GM19351 (cell line): ENCODE results near the gene KRCC1.
"Not testable (repeated sequence)": the region's sequence is repeated elsewhere in the genome, so short reads cannot be mapped to it uniquely, and the experiment has no call there.

Source experiments
- ATAC-seq: cut with Tn5 transposase; IDR thresholded peaks from one replicate; pipeline ENCODE4 v1.9.1; 2021; ENCODE audit warnings: mild to moderate bottlenecking, moderate library complexity; ENCODE audit not compliant: unreplicated experiment

The KRCC1 gene

DNA sequence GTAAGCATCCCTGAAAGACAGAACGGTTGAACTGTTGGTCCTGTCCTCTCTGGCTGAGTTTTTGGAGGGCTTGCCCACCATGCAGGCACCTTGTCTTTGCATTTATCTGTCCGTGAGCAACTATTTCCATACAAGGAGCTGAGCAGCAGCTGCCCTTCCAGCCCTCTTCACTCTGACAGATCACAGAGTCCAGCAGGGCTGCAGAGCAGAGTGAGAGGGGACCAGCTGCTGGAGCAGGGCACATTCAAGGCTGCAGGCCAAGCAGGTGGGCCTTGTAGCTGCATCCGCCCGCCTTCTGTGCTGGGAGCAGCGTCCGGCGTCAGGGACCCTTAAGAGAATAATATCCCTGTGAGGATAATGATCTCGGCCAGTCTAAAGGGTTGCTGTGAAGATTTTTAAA, 21.5 kb upstream of the KRCC1 start:
- ATAC-seq, result no peak

DNA sequence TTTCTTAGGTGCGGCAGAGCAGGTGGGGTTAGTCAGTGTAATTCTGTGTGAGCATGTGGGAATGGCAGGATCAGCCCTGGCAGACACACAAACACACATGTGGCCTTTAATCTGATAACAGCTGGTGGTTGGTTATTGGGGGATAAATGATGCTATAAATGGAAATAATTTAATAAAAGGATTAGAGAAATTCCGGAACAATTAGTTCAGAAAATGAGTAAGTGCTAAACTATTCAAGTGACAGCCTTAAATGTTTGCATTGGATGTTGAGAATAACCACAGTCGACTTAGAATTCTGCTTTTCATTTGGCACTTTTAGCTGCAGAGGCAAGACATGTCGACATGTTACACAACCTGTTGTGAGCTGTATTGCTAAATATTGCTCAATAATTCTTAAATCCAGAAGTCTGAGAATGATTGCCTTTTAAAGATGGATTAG, 19.3 kb upstream of the KRCC1 start:
- ATAC-seq, result no peak

DNA sequence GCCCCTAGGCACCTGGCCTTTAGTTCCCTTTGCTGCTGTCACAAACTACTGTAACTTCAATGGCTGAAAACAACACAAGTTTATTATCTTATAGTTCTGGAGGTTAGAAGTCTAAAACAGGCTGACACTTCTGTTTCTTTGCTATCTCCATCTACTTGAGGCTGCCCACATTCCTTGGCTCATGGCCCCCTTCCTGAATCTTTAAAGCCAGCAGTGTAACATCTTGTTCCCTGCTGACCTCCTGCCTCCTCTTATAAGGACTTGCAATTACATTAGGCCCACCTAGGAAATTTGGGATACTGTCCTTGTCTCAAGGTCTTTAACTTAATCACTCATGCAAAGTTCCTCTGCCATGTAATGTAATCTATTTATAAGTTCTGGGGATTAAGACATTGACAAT, 18.6 kb upstream of the KRCC1 start:
- ATAC-seq, result no peak

DNA sequence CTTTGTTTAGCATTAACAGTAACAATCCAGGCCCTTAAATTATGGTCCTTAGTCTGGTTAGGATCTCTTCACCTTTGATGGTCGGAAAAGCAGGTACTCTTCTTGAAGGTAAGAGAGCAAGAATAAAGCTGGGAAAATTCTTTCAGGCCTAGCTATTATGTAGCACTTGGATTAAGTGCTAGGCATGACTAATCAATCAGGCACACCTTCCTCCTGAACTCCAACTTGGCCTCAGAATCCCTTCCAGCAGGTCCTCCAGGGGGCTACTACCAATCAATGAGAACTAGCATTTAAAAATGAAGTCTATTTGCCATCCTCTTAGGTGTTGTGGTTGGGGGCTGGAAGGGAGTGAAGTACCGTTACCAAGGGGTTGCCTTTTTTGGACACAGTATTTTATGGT, 15.8 kb upstream of the KRCC1 start:
- ATAC-seq, result no peak

DNA sequence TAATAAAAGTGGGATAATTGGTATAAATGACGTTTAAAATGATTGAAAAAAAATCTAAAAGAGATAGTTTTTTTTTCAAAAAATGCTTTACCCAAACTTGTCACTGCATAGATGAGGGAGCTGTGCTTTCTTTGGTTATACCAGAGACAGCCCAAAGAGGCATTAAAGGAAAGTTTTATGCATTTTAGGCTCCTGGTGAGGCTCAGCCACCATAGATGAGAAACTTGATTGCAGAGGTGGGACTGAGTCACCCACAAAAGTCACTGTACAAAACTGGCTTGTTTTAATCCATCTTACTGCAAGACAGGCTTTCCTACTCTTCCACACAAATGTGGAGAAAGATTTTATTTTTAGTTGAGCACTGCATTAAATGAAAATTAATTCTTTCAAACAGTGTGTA, 14.5 kb upstream of the KRCC1 start:
- no peak for ATAC-seq

DNA sequence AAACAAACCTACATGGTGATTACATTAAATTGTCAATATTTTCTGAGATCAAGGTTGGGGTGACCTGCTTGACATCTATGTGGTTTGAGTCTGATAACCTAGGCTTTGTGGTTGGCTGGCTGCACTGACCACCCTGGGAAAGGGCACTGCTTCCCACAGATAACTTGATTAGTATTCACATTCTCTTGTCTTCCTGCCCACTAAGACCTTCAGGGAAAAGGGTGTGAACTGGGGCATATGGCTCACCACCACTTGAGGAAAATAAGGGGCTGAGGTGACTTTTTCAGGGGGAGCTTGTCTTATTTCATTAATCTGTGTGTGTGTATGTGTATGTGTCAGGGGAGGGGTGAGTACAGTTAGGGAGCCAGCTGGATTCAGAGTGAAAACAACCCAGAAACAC, 13.5 kb upstream of the KRCC1 start:
- no peak for ATAC-seq

DNA sequence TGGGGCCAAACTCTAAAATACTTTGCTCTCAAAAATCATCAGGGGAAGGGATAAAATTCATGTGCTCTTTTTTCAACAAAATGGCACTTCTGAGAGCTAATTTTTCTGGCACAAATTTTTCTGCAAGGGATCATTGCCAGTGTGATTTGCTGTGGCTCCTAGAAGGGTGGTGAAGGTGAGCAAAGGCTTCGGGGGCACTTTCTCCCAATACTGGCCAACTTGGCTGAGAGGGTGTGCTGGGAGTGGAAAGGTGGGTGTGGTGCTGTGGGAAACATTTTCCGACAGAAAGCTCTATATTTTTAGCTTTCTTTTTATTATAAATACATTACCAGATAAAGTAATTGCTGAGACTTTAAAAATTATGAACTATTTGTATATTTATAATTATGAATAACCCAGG, 12.5 kb upstream of the KRCC1 start:
- ATAC-seq, result no peak

DNA sequence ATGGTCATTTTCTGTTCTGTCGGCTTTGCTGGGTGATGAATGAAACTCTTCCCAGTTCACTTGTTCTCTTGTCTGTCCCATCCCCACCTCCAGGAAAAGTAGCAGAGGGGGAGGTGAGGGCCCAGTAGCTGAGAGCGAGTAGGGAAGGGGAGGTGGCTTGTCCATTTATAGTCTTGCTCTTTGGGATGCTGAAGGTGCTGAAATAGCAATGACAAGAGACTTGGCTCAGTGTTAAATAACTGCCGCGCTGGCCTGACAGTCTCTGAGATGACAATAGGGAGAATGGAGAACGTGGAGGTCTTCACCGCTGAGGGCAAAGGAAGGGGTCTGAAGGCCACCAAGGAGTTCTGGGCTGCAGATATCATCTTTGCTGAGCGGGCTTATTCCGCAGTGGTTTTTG, 12.0 kb upstream of the KRCC1 start, which contains the start of gene SMYD1:
SMYD1 (plus strand) TSS at position 228 of the 400 bp plus-strand sequence; CDS start at position 268, 40 bp downstream.
- no peak for ATAC-seq

DNA sequence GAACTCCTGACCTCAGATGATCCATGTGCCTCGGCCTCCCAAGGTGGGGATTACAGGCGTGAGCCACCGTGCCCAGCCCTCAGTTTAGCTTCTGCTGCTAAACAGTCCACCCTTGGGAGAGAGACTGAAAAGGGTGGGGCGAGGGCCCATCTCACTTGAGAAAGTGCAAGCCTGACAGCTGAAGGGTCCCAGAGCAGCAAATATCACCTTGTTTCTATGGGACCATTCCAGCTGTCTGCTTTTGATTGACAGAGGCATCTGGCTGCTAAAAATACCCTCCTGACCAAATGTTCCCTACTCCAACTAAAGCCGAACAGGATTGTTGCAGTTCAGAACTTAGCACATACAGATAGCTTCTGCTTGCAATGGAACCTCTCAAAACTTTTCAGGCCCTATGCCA, 11.6 kb upstream of the KRCC1 start:
- no peak for ATAC-seq

DNA sequence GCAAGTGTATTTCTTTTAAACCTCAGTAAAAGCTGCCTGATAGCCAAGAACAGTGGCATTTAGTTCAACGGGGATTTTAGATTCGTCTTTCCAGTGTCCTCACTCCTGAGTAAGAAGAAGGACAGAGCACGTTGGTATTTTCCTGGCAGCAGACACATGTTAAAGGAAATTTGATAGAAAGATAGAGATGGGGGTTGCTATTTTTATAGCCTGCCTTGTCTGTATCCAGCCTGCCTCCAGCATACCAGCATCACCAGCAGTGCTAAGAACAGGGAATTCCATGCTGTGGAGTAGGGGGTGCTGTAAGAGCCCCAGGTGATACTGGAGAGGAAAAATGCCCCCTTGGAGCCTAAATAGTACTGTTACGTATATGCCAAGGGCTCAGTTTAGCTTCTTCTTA, 11.0 kb upstream of the KRCC1 start:
- ATAC-seq, result no peak

DNA sequence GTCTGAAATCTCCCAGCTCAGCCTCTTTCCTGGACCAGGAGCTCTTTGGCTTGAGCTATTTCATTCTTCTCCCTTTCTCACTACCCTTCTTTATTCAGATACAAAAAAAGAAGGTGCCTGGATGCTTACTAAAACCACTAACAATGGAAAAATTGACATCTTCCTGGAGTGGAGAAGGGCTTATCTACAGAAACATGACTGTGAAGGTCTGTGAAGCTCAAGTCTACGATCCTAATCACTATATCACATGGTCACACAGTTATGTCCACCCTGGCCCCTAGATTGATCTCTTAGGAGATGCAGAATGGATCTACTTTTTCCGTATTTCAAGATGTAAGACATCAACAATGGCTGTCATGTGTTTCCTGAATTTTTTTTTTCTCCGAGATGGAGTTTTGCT, 5.7 kb upstream of the KRCC1 start:
- no peak for ATAC-seq

DNA sequence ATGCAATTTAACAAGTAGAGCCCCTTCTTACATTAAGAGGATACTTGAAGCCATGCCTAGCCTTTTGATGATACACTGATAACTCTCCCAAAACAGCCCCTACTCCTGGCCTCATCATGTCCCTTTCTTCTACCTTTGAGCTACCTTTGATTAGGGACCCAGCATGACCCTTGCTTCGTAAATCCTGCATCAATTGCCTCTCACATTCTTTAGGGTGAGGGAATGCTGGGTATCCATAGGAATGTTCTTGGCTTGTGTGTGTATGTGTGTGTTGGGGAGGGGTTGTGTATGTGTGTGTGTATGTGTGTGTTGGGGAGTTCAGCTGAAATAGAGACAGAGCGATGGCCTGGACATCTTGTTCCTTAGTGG, 5.3 kb upstream of the KRCC1 start:
- no peak for ATAC-seq

DNA sequence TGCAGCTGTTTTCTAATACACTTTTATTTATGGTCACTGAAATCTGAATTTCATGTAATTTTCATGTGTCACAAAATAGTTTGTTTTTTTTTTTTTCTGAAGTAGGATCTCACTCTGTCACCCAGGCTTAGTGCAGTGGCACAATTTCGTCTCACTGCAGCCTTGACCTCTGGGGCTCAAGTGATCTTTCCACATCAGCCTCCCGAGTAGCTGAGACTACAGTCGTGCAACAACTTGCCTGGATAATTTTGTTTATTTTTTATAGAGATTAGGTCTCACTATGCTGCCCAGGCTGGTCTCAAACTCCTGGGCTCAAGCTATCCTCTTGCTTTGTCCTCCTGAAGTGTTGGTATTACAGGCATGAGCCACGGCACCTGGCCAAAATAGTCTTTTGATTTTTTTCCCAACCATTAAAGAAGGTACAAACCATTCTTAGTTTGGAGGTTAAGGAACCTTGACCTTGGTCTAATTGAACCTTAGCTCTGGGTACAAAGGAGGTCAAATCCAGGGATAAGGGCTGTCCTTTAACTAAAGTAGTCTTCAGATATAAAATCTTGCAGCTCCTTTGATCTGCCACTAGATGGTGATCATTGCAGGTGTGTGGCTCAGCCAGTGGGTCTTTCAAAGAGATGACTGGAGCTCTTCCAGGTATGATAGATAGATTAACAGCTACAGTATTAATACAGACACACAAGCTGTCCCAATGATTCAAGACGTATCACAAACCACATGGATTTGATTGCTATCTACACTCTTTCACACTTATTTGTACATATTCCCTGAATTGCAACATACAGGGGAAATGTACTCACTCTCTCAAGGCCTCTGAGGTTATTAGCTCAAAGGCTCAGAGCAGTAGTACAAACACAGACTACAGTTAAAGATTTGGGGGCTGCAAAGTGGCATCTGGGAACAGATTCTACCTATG, 4.7 kb upstream of the KRCC1 start:
- peak; percentile 49 for ATAC-seq

DNA sequence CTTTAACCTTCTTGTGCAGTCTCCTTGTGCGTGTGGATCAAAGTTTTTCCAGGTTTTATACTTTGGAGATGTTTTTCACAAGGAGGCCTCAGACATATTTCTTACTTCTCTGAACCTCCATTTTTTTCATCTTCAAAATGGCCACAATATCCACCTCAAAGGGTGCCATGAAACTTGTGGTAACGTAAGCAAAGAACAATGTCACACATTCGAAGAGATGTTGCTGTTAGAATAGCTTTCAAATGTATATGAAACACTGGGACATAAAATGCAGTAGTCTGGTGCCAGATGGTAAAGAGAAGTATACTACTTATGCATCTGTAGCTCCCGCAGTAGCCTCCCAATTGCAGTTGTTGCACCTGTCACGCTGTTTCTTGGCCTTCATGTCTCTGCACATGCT, 2.6 kb upstream of the KRCC1 start:
- ATAC-seq, result no peak

DNA sequence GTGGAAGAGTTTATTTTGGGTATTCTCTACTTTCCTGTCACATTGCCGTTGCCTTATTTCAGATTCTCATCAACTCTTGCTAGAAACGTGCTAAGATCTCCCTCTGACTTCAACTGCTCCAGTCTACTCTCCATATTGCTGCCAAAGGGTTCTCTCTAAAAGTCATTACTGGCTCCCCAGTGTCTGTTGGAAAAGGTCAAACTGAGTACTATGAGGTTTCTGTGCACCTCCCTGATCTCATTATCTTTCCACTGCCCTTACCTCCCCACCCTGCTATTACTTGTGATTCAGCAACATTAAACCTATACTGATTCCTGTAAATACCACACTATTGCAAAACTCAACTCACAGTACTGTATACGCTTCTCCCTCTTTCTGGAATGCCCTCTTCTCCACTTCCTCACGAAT, 1.9 kb upstream of the KRCC1 start:
- no peak for ATAC-seq

DNA sequence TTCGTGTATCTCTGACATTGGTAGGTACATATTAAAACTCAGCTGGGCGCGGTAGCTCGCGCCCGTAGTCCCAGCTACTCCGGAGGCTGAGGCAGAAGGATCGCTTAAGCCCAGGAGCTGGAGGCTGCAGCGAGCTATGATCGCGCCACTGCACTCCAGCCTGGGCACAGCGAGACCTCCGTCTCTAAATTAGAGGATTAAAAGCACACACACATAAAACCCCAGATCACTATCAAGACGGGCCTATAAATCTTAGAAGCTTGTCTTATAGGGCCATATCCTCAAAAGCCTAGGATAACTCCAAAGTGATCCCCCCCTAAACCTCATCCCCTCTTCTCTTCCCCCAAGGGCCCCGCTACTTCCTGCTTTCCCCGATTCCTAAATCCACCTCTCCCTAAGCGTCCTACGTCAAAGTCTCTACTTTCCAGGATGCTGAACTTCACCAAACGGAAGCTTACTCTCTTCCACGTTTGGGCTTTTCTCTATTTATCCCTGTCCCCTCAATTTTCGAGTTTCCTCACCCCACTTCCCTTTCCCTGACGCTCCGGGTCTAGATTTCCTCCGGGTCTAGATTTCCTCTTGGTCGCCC, 707 bp downstream of the KRCC1 start:
- no peak for ATAC-seq

DNA sequence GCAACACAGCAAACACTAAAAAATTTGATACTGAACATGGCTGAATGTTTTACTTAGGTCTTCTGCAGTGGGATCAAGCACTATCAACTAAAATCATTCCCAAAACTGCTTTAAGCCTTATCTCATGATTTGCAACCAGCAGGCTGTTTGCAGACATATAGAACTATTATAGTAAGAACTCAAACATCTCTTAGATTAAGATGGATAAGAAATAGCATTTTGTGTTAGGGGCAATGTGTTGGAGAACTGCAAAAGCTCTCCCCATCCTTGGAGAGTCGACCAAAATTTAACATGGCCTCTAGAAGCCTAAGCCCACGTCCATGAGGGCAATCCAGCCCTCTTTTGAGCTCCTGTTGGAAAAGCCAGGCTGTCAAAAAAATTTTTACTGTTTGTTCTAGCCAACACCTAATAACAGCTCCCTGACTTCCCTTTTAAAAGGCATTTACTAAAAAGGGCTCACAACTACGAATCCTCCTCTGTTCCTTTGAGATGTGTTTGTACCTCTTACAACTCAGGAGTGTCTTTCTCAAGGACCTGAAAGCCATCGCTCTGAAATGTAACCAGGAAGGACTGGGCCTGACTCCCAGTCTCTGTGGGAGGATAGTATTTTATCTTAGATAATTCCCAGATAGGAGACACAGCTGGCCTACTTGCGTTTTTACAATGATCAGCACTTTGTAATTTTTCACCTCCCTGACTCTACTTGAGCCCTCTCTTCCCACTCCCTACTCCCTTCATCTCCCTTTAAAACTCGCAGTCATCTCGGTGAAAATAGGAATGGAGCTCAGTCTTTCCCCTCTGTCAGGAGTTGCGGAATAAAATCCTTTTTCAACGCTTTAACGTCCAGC, 1.4 kb downstream of the KRCC1 start:
- ATAC-seq, result no peak

DNA sequence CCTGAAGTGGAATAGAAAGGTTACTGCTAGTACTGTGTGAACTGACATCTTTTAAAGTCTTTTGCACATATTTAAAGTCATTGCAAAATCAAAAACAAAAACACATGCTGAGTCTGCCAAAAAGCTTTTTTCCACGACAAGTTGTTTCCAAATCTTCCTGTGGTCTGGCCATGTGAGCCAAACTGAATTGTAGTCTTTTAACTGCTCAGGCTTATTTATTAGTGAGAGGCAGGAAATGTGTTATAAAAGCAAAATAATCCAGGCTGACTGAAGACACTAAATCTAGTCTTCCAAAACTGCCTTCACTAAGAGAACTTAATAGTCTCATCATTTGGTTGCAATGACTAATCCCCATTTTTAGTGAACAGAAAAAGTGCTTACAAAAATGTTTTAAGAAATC, 2.3 kb downstream of the KRCC1 start:
- no peak for ATAC-seq

DNA sequence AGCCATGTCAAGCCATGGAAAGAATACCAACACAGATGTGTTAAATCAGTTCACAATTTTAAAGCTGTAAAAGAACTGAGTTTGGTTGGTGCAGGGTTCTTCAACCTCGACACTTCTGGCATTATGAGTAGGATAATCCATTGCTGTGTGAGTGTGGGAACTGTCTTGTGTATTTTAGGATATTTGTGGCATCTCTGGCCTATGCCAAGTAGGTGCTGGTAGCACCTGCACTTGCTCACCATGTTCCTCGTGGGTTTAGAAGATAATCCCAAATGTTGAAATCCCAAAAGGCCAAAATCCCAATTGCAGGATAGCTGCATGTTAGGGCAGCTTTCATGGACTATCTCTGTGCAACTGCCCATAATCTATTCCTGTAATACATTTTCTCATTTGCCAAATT, 3.8 kb downstream of the KRCC1 start:
- no peak for ATAC-seq

DNA sequence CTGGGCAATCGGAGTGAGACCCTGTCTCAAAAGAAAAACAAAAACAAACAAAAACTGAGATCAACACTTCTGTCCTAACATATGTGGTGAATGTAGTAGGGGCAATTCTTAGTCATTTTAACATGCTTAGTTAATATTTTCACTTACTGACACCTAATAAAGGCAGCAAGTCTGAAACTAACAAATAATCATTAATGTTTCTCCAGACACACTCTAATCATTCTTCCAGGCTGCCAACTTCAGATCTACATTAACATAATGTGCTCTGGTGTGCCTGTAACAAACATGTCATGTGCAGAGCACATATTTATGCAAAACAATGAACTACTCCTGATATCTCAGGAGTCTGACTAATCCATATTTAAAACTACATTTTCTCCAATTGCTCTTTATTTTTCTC, 6.0 kb downstream of the KRCC1 start:
- ATAC-seq, result no peak

DNA sequence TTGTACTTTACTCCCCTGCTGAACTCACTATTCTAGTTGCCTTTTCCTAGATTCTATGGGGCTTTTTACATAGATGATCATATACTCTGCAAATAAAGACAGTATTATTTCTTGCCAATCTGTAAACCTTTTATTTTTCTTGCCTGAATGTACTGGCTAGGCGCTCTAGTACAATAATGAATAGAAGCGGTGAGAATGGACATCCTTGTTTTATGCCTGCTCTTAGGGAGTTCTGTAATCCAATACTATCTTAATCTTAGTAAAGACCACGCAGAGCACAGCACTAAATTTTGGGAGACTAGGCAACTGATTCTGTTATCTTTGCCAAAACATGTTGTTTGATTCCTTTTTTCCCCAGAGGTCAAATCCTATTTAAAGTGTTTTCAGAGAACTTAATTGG, 7.0 kb downstream of the KRCC1 start:
- ATAC-seq, result no peak

DNA sequence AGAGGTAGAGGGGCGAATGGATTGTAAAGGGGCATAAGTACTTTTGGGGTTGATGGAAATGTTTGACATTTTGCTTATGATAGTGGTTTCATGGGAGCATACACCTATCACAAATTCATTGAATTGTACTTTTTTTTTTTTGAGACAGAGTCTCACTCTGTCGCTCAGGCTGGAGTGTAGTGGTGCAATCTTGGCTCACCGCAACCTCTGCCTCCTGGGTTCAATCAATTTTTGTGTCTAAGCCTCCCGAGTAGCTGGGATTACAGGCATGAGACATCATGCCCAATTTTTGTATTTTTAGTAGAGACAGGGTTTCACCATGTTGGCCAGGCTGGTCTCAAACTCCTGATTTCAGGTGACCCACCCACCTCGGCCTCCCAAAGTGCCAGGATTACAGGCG, 10.0 kb downstream of the KRCC1 start:
- ATAC-seq, result not testable (repeated sequence)
